ENCODE measurements around the gene HAUS6.
A peak's percentile ranks its signal among the peaks of the same experiment; 100 is the strongest.
"Not testable (repeated sequence)": the region's sequence is repeated elsewhere in the genome, so short reads cannot be mapped to it uniquely, and the experiment has no call there.

HAUS6 gene, protein sequence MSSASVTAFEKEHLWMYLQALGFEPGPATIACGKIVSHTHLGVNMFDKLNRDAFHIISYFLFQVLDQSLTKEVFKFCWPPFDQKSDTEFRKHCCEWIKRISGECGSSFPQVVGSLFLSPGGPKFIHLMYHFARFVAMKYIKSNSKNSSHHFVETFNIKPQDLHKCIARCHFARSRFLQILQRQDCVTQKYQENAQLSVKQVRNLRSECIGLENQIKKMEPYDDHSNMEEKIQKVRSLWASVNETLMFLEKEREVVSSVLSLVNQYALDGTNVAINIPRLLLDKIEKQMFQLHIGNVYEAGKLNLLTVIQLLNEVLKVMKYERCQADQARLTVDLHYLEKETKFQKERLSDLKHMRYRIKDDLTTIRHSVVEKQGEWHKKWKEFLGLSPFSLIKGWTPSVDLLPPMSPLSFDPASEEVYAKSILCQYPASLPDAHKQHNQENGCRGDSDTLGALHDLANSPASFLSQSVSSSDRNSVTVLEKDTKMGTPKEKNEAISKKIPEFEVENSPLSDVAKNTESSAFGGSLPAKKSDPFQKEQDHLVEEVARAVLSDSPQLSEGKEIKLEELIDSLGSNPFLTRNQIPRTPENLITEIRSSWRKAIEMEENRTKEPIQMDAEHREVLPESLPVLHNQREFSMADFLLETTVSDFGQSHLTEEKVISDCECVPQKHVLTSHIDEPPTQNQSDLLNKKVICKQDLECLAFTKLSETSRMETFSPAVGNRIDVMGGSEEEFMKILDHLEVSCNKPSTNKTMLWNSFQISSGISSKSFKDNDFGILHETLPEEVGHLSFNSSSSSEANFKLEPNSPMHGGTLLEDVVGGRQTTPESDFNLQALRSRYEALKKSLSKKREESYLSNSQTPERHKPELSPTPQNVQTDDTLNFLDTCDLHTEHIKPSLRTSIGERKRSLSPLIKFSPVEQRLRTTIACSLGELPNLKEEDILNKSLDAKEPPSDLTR

DNA sequence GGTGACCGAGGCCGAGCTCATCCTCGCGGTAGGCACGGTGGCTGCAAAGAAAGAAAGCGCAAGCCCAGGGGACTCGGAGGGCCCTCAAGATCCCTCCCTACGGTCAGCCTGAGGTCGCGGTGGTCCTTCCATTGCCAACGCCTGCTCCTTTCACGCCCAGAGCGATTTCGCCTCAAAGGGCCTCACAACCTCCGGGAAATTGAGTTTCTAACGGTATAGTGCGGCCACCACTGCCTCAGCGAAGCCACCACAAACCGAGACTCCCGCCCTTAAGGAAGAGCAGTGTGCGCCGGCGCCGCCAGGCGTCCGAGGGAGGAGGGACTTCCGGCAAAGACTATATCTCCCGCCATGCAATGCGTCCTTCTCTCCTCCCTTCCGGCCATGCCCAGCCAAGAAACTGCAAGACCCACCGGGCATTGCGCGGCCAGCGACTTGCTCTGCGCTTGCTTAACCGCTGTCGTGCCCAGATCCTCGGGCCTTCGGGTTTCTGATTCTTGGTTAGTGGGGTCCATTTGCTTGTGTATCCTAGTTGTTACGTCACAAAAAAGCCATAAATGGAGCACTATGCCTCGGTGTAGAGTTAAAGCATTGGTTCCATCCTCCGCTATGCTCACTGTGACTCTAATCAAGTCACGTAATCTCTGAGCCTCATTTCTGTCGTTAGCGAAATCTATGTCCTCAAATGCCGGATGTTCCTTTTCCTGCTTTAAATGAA lies at the start of gene HAUS6:
Gene HAUS6, minus strand, starts transcription at position 274 of the 715 bp plus-strand sequence. Its CDS starts 253 bp downstream, at position 21.
- DNase-seq (ENCODE audit: low spot score) = peak; percentile 98

DNA sequence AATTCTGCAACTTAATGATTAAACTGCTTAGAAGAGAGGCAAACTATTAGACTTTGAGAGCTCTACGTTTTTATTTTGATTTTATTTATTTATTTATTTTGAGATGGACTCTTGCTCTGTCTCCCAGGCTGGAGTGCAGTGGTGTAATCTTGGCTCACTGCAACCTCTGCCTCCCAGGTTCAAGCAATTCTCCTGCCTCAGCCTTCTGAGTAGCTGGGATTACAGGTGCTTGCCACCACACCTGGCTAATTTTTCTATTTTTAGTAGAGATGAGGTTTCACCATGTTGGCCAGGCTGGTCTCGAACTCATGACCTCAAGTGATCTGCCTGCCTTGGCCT lies 49.4 kb upstream of the HAUS6 start:
- not testable (repeated sequence) for DNase-seq (ENCODE audit: low spot score)

DNA sequence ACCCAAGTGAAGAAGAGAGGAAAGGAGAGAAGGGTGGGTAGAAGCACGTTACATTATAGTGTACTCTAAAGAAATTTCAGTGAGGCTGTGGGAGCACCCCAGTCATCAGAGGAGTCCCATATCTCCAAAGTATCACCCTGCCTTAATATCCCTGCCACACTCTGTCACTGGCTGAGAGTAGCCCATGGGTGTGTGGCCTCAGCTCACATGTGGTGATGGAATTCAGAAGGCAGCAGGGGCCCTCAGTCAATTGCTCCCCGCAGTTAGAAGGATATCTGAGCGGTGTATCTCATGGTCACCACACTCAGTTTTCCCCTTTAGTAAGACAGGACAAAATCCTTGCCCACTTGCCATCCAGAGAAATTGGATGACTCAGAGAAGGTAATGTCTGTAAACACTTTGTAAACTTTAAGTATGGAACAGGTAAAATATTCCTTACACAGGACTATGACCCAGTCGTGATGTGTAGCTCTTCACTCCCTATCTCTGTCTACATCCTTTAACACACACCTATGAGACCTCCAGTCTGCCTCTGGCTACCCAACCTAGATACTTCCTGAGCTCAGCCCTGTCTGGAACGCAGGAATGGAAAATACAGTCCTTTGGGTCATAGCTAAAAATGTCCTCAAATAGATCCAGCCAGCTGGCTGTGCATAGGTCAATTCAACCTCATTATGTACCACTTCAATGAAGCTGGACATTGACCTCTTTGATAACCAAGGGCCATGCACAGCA lies 48.9 kb upstream of the HAUS6 start:
- DNase-seq (ENCODE audit: low spot score) = no peak

DNA sequence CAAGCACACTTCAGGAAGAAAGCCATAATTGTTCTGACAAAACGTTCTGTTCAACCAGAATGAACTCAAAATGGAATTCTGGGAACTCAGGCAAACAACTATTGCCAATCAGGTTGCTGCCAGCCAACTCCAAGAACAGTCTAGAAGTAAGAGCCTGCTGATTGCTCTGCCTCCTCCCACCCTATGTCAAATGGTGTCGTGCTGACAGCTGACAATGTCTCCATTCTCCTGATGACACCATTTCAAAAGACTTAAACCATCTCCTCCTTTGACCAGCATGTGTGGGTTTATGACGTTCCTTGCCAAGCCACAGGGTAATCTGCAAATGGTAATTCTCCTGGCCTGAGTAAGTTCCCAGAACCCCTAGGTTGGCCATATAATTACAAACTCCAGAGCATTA lies 46.5 kb upstream of the HAUS6 start:
- DNase-seq (ENCODE audit: low spot score) = no peak

DNA sequence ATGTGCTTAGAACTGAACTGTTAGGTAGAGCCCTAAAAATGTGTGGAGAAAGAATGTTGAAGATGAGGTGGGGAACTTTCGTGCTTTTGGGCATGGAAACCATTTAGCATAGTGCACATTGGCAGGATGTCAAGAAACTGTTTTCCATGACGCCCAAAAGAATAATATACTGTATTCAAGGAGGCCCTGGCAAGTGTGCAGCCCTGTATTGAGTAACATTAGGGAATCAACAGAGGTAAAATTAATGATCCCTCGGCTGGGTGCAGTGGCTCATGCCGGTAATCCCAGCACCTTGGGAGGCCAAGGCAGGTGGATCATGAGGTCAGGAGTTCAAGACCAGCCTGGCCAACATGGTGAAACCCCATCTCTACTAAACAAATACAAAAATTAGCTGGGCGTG lies 45.5 kb upstream of the HAUS6 start:
- DNase-seq (ENCODE audit: low spot score) = no peak

DNA sequence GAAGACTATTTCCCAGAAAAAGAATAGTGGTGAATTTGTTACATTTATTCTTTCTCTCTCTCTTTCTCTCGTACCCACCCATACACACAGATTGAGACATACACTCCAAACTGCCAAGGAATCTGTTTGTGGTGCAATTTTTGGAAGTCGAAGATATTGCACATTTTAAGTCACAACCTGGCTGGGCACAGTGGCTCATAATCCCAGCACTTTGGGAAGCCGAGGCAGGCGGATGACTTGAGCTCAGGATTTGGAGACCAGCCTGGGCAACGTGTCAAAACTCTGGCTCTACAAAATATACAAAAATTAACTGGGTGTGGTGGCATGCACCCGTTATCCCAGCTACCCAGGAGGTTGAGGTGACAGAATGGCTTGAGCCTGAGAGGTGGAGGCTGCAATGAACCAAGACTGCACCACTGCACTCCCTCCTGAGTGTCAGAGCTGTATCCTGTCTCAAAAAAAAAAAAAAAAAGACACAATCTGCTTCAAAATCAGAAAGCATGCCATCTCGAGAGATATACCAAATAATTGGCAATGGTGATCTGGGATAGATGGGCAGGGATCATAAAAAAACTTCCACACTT lies 43.8 kb upstream of the HAUS6 start:
- no peak for DNase-seq (ENCODE audit: low spot score)

DNA sequence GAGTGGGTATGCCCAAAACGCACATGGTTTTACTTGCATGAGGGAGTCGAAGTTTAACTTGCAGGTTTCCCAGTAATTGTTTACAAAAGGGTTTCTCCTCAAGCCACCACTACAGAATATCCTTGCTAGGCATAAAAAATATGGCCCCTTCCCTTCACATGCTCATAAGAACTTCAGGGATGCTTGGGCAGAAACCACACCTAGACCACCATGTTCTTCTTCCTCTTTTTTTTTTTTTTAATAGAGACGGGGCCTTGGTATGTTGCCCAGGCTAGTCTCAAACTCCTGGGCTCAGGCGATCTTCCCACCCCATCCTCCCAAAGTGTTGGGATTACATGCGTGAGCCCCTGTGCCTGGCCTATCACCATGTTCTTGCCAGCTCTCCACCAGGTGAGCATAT lies 43.2 kb upstream of the HAUS6 start:
- no peak for DNase-seq (ENCODE audit: low spot score)

DNA sequence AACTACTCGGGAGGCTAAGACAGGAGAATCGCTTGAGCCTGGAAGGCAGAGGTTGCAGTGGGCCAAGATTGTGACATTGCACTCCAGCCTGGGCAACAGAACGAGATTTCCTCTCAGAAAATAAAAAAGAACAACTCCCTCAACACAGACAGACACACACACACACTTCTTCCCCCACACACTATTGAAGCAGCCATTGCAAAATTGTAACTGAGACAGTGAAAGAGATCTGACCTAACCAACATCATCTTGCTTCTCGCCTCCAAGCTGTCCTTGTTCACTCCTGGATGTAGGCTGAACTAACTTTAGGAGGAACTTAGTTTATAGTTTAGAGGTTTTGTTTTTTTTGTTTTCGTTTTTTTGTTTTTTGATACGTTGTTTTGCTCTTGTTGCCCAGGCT lies 37.6 kb upstream of the HAUS6 start:
- DNase-seq (ENCODE audit: low spot score) = no peak

DNA sequence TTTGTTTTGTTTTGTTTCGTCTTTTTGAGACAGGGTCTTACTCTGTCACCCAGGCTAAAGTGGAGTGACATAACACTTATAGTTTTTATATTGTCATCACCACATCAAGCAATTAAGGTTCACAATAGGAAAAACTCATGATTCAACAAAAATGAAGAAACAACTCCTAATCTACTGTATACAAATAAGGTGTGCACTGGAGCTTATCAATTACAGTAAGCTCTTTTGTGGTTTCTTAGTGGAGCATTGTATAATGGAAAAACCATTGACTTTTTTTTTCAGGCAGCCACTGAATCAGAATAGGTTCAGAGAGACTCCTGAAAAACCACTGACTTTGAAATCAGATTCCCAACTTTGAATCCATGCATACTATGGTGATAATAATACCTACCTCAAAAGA lies 35.4 kb upstream of the HAUS6 start:
- DNase-seq (ENCODE audit: low spot score) = no peak

DNA sequence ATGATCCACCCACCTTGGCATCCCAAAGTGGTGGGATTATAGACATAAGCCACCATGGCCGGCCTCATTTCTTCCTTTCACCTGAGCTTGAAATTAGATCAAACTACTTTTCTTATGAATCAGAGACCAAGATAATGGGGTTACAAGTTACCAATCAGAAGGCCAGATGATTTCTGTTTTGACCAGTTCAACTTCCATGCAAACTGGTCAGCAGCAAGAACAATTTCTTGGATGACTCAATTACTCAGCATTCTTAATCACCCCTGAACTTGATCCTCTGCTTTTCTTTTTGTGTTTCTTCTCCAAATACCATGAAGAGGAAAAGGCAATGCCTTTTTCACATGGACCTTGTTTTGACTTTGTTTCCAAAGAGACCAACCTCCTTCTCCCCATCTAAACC lies 34.6 kb upstream of the HAUS6 start:
- DNase-seq (ENCODE audit: low spot score) = no peak

DNA sequence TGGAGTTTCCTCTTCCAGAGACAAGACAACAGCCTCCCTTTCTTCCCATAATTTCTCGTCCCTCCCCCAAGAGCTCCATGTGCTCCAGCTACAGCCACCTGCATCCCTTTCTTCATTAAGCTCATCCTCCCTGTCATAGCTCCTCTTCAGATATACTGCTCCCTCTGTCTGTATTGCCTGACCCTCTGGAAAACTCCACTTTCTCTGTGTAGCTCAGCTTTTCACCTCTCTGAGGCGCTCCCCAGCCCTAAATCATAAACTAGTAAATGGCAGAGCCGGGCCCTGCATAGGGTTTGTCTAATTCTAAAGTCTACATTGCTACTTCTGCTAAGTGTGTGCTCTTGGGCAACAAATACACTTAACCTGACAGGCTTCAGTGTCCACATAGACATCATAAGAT lies 33.4 kb upstream of the HAUS6 start:
- DNase-seq (ENCODE audit: low spot score) = no peak

DNA sequence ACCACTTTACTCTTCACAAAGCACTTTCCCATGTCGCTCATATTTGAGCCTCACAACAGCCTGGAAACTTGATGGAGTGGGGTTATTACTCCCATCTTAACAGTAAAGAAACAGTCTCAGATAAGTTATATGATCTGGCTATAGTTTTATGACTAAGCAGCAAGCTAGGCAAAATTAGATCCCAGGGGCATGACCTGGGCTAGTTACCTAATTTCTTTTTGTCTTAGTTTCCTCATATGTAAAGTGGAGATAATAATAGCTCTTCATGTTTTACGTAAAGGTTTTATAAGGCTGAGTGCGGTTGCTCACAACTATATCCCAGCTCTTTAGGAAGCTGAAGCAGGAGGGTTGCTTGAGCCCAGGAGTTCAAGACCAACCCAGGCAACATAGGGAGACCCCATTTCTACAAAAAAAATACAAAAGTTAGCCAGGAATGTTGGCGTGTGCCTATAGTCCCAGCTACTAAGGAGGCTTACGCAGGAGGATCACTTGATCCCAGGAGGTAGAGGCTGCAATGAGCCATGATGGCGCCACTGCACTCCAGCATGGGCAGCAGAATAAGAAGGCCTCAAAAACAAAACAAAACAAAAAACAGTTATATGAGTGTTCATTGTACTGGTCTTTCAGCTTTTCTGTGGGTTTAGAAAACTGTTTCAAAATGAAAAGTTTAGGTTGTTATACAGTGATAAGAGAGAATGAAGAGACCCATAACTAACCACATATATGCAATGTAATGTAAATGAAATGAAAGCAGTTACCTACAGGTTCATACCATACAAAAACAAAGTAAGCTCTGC lies 31.0 kb upstream of the HAUS6 start:
- no peak for DNase-seq (ENCODE audit: low spot score)

DNA sequence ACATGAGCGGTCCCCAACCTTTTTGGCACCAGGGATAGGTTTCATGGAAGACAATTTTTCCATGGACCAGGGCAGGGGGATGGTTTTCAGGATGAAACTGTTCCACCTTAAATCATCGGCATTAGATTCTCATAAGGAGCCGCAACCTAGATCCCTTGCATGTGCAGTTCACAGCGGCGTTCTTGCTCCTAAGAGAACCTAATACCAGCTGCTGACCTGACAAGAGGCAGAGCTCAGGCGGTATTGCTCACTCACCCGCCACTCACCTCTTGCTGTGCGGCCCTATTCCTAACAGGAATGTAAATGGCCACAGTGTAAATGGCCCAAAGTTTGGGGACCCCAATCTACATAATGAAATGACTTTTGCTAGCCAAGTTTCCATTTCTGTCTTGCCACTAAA lies 27.7 kb upstream of the HAUS6 start:
- DNase-seq (ENCODE audit: low spot score) = no peak

DNA sequence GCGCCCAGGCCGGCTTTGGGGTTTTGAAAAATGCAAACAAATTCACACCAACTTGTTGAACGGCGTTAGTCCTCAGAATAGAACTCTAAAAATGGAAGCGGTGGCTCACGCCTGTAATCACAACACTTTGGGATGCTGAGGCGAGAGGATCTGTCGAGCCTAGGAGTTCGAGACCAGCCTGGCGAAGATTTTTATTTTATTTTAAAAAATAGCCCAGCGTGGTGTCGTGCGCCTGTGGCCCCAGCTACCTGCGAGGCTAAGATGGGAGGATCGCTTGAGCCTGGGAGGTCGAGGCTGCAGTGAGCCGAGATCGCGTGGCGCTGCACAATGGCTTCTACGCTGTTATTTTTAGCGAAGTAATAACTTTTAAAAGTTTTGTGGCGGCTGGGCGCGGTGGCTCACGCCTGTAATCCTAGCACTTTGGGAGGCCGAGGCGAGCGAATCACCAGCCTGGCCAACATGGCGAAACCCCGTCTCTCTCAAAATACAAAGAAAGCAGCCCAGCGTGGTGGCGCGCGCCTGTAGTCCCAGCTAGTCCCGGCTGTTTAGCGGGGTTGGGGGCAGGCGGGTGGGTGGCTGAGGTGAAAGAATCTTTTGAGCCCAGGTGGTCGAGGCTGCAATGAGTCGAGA lies 25.3 kb upstream of the HAUS6 start:
- no peak for DNase-seq (ENCODE audit: low spot score)

DNA sequence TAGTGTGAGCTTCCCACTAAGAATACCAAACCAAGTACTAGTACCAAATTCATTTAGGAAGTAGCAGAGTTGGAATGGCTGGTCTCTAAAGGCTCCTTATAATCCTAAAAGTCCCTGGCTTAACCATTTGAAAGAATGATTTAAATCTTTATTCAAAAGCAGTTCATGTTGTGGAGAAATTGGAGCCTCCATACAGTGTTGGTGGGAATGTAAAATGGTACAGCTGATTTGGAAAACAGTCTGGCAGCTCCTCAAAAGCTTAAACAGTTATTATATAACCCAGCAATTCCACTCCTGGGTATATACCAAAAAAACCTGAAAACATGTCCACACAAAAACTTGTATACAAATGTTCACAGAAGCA lies 21.7 kb upstream of the HAUS6 start:
- DNase-seq (ENCODE audit: low spot score) = no peak

DNA sequence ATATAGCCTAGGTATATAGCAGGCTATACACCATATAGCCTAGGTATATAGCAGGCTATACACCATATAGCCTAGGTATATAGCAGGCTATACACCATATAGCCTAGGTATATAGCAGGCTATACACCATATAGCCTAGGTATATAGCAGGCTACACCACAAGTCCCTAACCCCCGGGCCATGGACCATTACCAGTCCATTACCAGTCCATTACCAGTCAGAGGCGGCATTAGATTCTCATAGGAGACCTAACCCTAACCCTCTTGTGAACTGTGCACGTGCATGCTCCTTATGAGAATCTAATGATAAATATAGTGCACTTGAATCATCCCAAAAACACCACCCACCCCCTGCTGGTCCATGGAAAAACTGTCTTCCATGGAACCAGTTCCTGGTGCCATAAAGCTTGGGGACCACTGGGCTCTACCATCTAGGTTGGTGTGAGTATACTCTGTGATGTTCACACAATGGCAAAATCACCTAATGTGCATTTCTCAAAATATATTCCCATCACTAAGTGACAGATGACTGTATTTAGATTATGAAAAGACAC lies 19.9 kb upstream of the HAUS6 start:
- DNase-seq (ENCODE audit: low spot score) = no peak

DNA sequence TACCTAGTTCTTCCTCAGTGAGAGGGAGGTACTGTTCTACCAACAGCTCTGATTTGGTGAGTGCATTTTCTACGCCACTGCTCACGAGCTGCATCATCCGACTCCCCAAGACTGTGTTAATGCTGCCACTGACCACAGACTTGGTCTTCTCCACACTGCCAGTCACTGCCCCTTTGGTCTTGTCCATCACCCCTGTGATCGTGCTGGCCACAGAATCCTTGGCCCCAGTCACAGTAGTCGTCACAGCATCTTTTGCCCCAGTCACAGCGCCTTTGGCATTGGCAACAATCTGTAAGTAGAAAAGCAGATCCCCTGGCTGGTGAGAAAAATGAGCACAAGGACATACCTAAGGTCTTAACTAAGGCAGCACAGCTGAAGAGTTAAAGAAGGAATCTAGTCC lies 18.2 kb upstream of the HAUS6 start:
- no peak for DNase-seq (ENCODE audit: low spot score)

DNA sequence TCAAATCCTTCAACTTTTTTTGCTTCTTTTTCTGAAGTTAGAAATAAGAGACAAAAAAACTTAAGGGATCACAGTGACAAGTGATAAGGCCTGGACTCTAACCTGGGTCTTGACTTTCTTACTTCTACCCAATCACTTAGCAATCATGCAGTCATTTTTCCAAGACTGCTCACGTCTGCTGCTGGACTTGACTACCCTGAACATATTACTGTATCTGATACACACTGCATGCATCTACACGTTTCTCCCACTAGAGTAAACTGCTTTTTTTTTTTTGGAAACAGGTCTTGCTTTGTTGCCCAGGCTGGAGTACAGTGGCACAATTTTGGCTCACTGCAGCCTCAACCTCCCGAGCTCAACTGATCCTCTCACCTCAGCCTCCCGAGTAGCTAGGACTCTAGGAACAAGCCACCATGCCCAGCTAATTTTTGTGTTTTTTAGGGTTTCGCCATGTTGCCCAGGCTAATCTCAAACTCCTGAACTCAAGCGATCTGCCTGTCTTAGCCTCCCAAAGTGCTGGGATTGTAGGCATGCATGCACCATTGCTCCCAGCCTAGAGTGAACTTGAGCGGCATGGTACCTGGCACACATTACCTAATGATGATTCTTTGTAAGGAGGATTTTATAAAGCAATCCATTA lies 17.2 kb upstream of the HAUS6 start:
- DNase-seq (ENCODE audit: low spot score) = no peak

DNA sequence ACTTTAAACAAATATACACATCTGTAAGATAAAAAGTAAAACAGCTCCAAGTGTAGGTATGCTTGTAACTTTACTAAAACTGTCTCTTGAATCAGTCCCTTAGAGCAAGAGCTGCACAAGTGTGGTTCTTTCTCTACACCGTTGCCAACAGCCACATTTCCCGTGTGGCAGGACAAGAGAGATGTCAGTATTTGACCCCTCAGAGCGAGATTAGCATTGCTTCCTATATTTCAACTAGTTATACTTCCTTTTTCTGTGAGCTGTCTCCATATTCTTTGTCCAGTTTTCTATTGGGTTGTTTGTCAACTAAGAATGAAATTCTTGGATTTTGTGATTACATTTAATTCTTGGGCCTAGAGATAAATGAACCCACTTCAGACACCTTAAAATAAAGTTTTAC lies 16.5 kb upstream of the HAUS6 start:
- no peak for DNase-seq (ENCODE audit: low spot score)
